GM18502 (cell line): ENCODE data around the gene PLCD3.

Experiments
- ATAC-seq: cut with Tn5 transposase; IDR thresholded peaks from one replicate; pipeline ENCODE4 v1.9.1; 2021; ENCODE audit warnings: mild to moderate bottlenecking; ENCODE audit not compliant: unreplicated experiment, poor library complexity

PLCD3 gene

GRCh38 chr17:45106096-45106495, 26.2 kb downstream of the PLCD3 start:
- no peak for ATAC-seq

- ATAC-seq: no peak
These were observed 27.2 kb downstream of the PLCD3 start for GRCh38 chr17:45104907-45105624.

- no peak for ATAC-seq
These were observed 27.8 kb downstream of the PLCD3 start for GRCh38 chr17:45104497-45104896.

- no peak for ATAC-seq
These were observed 28.3 kb downstream of the PLCD3 start for GRCh38 chr17:45104029-45104428.

GRCh38 chr17:45103269-45103795, 29.0 kb downstream of the PLCD3 start:
- ATAC-seq: no peak

- no peak for ATAC-seq
These were observed 29.5 kb downstream of the PLCD3 start for GRCh38 chr17:45102856-45103255.

- ATAC-seq: no peak
These were observed 30.2 kb downstream of the PLCD3 start for GRCh38 chr17:45101883-45102811.

GRCh38 chr17:45101546-45101882, 30.8 kb downstream of the PLCD3 start:
- no peak for ATAC-seq

GRCh38 chr17:45098869-45099616, 33.3 kb downstream of the PLCD3 start:
- ATAC-seq: no peak

GRCh38 chr17:45098081-45098868, 34.0 kb downstream of the PLCD3 start:
- no peak for ATAC-seq

GRCh38 chr17:45096926-45097325, 35.4 kb downstream of the PLCD3 start:
- ATAC-seq: no peak

GRCh38 chr17:45096141-45096540, 36.2 kb downstream of the PLCD3 start:
- no peak for ATAC-seq

GRCh38 chr17:45093444-45094110, 38.7 kb downstream of the PLCD3 start:
- no peak for ATAC-seq

- no peak for ATAC-seq
These were observed 39.3 kb downstream of the PLCD3 start for GRCh38 chr17:45092911-45093430.

- ATAC-seq: no peak
These were observed 40.4 kb downstream of the PLCD3 start for GRCh38 chr17:45091778-45092425.

- no peak for ATAC-seq
These were observed 41.6 kb downstream of the PLCD3 start for GRCh38 chr17:45090711-45091110.

- ATAC-seq: no peak
These were observed 43.6 kb downstream of the PLCD3 start for GRCh38 chr17:45088741-45089140.

- no peak for ATAC-seq
These were observed 44.3 kb downstream of the PLCD3 start for GRCh38 chr17:45087978-45088377.
